BLaER1 (cell line): ENCODE results near the gene RAD18.

Source experiments
- H3K27ac ChIP-seq: shearing (Covaris generic); formaldehyde crosslinking; 2 replicates; pipeline ENCODE4 v1.8.1; 2022
- H3K27me3 ChIP-seq: shearing (Covaris generic); formaldehyde crosslinking; 2 replicates; pipeline ENCODE4 v1.8.1; 2022
- H3K36me3 ChIP-seq: shearing (Covaris generic); formaldehyde crosslinking; 2 replicates; pipeline ENCODE4 v1.8.1; 2022
- H3K4me1 ChIP-seq: shearing (Covaris generic); formaldehyde crosslinking; 2 replicates; pipeline ENCODE4 v1.8.1; 2022
- H3K4me2 ChIP-seq: shearing (Covaris generic); formaldehyde crosslinking; 2 replicates; pipeline ENCODE4 v1.8.1; 2022
- H3K4me3 ChIP-seq: shearing (Covaris generic); formaldehyde crosslinking; 2 replicates; pipeline ENCODE4 v1.8.1; 2022
- H3K9ac ChIP-seq: shearing (Covaris generic); formaldehyde crosslinking; 2 replicates; pipeline ENCODE4 v1.8.1; 2022
- H3K9me3 ChIP-seq: shearing (Covaris generic); formaldehyde crosslinking; 2 replicates; pipeline ENCODE4 v1.8.1; 2022
- H4K20me1 ChIP-seq: shearing (Covaris generic); formaldehyde crosslinking; 2 replicates; pipeline ENCODE4 v1.8.1; 2022
- Cebpa-rat ChIP-seq: shearing (Covaris generic); IDR thresholded peaks from 2 replicates; pipeline ENCODE4 v1.8.1; 2022

Gene RAD18

GRCh38 chr3:8945890-8946600 lies 17.2 kb downstream of the RAD18 start:
- H3K4me3 ChIP-seq = no peak overlapping the region
- peaks cover 17% of the 10 kb centered on the region for H3K9me3 ChIP-seq
- no peak overlapping the region for H3K9ac ChIP-seq
- H3K4me1 ChIP-seq = no peaks in the 10 kb centered on the region
- no peaks in the 10 kb centered on the region for H3K27me3 ChIP-seq
- H3K27ac ChIP-seq = no peak overlapping the region
- TF ChIP-seq Cebpa-rat = no peak
- peaks cover 80% of the 10 kb centered on the region for H3K36me3 ChIP-seq
- H4K20me1 ChIP-seq = 0 out of 2 replicates have a peak, but pooled peaks cover 21% of the 10 kb centered on the region
- no peak overlapping the region for H3K4me2 ChIP-seq

GRCh38 chr3:8942746-8943488 lies 20.4 kb downstream of the RAD18 start:
- H3K27me3 ChIP-seq = no peaks in the 10 kb centered on the region
- no peaks in the 10 kb centered on the region for H3K4me1 ChIP-seq
- H3K4me2 ChIP-seq = no peak overlapping the region
- H3K4me3 ChIP-seq = no peak overlapping the region
- H4K20me1 ChIP-seq = no peaks in the 10 kb centered on the region
- TF ChIP-seq Cebpa-rat = no peak
- H3K9me3 ChIP-seq = peaks cover 17% of the 10 kb centered on the region
- H3K27ac ChIP-seq = no peak overlapping the region
- no peak overlapping the region for H3K9ac ChIP-seq
- peaks cover 91% of the 10 kb centered on the region for H3K36me3 ChIP-seq

- Histone ChIP-seq H3K9me3 (peaks cover 17% of the 10 kb centered on the region), H4K20me1 (no peaks in the 10 kb centered on the region), H3K4me1 (no peaks in the 10 kb centered on the region), H3K9ac (no peak overlapping the region), H3K36me3 (peaks cover 90% of the 10 kb centered on the region), H3K27me3 (no peaks in the 10 kb centered on the region), H3K4me2 (no peak overlapping the region), H3K4me3 (no peak overlapping the region), H3K27ac (no peak overlapping the region)
- no peak for TF ChIP-seq Cebpa-rat
These were observed 21.2 kb downstream of the RAD18 start for GRCh38 chr3:8942115-8942514.

- no peak for TF ChIP-seq Cebpa-rat
- no peak overlapping the region for H3K27ac ChIP-seq
- H3K4me3 ChIP-seq = no peak overlapping the region
- peaks cover 72% of the 10 kb centered on the region for H3K36me3 ChIP-seq
- no peak overlapping the region for H3K4me2 ChIP-seq
- no peak overlapping the region for H3K9ac ChIP-seq
- H3K4me1 ChIP-seq = no peaks in the 10 kb centered on the region
- H3K27me3 ChIP-seq = no peaks in the 10 kb centered on the region
- H3K9me3 ChIP-seq = peaks cover 5% of the 10 kb centered on the region
- no peaks in the 10 kb centered on the region for H4K20me1 ChIP-seq
These were observed 25.3 kb downstream of the RAD18 start for GRCh38 chr3:8938021-8938420.

- Histone ChIP-seq H3K27ac (no peak overlapping the region), H4K20me1 (no peaks in the 10 kb centered on the region), H3K36me3 (peaks cover 65% of the 10 kb centered on the region), H3K9me3 (no peaks in the 10 kb centered on the region), H3K4me2 (no peak overlapping the region), H3K9ac (no peak overlapping the region), H3K27me3 (no peaks in the 10 kb centered on the region), H3K4me1 (no peaks in the 10 kb centered on the region), H3K4me3 (no peak overlapping the region)
- TF ChIP-seq Cebpa-rat = no peak
These were observed 25.9 kb downstream of the RAD18 start for GRCh38 chr3:8937064-8938020.

- Histone ChIP-seq H3K4me2 (no peak overlapping the region), H3K4me3 (no peak overlapping the region), H3K27me3 (no peaks in the 10 kb centered on the region), H3K4me1 (no peaks in the 10 kb centered on the region), H3K9me3 (0 out of 2 replicates have a peak, but pooled peaks cover 1% of the 10 kb centered on the region), H3K36me3 (peaks cover 29% of the 10 kb centered on the region), H3K9ac (no peak overlapping the region), H4K20me1 (no peaks in the 10 kb centered on the region), H3K27ac (no peak overlapping the region)
- TF ChIP-seq Cebpa-rat = no peak
These were observed 30.8 kb downstream of the RAD18 start for GRCh38 chr3:8932507-8932906.

- Histone ChIP-seq H3K36me3 (peaks cover 19% of the 10 kb centered on the region), H3K27me3 (no peaks in the 10 kb centered on the region), H3K9me3 (0 out of 2 replicates have a peak, but pooled peaks cover 3% of the 10 kb centered on the region), H3K27ac (no peak overlapping the region), H3K4me1 (no peaks in the 10 kb centered on the region), H4K20me1 (no peaks in the 10 kb centered on the region), H3K4me2 (no peak overlapping the region), H3K4me3 (no peak overlapping the region), H3K9ac (no peak overlapping the region)
- TF ChIP-seq Cebpa-rat = no peak
These were observed 31.9 kb downstream of the RAD18 start for GRCh38 chr3:8931342-8931741.

- Histone ChIP-seq H3K27me3 (no peaks in the 10 kb centered on the region), H3K27ac (no peak overlapping the region), H3K4me3 (no peak overlapping the region), H3K4me2 (no peak overlapping the region), H3K9me3 (0 out of 2 replicates have a peak, but pooled peaks cover 3% of the 10 kb centered on the region), H4K20me1 (no peaks in the 10 kb centered on the region), H3K4me1 (no peaks in the 10 kb centered on the region), H3K9ac (no peak overlapping the region), H3K36me3 (peaks cover 7% of the 10 kb centered on the region; the same call in 1 of the 2 replicates)
- TF ChIP-seq Cebpa-rat = no peak
These were observed 33.4 kb downstream of the RAD18 start for GRCh38 chr3:8929860-8930259.

- Histone ChIP-seq H3K4me1 (no peaks in the 10 kb centered on the region), H3K4me3 (no peak overlapping the region), H3K9me3 (no peaks in the 10 kb centered on the region), H4K20me1 (no peaks in the 10 kb centered on the region), H3K27ac (no peak overlapping the region), H3K27me3 (no peaks in the 10 kb centered on the region), H3K9ac (no peak overlapping the region), H3K36me3 (peaks cover 72% of the 10 kb centered on the region), H3K4me2 (no peak overlapping the region)
- TF ChIP-seq Cebpa-rat = no peak
These were observed 48.8 kb downstream of the RAD18 start for GRCh38 chr3:8914491-8914890.
